H9 (cell line): ENCODE results near the gene BIRC7. TPM values are rescaled to one million over a fixed set of nuclear protein-coding genes. Genes with fewer than 3 reads are reported as not detected.
A peak's percentile ranks its signal among the peaks of the same experiment; 100 is the strongest.

Experiments
- DNase-seq: peaks from one replicate; pipeline ENCODE4 v3.0.0-alpha.2; 2017
- H2AFZ ChIP-seq: one replicate; pipeline ENCODE4 v1.6.1; 2013; ENCODE audit warnings: mild to moderate bottlenecking, low read length, control low read depth, moderate library complexity
- H2AK5ac ChIP-seq: 2 replicates; pipeline ENCODE4 v1.6.1; 2013; ENCODE audit warnings: low read length, control low read depth, mixed read lengths; ENCODE audit not compliant: insufficient read length
- H2BK120ac ChIP-seq: one replicate; pipeline ENCODE4 v1.6.1; 2013; ENCODE audit warnings: low read depth, mild to moderate bottlenecking, low read length, control low read depth, inconsistent platforms; ENCODE audit not compliant: poor library complexity, severe bottlenecking
- H2BK12ac ChIP-seq: 2 replicates; pipeline ENCODE4 v1.6.1; 2013; ENCODE audit warnings: low read length, control low read depth, mixed read lengths, low read depth; ENCODE audit not compliant: insufficient read length
- H2BK15ac ChIP-seq: 2 replicates; pipeline ENCODE4 v1.6.1; 2013; ENCODE audit warnings: low read depth, low read length, control low read depth
- H2BK20ac ChIP-seq: one replicate; pipeline ENCODE4 v1.6.1; 2013; ENCODE audit warnings: low read depth, mild to moderate bottlenecking, low read length, control low read depth, inconsistent platforms; ENCODE audit not compliant: poor library complexity, severe bottlenecking
- H2BK5ac ChIP-seq: 2 replicates; pipeline ENCODE4 v1.6.1; 2013; ENCODE audit warnings: low read length, control low read depth, mixed read lengths; ENCODE audit not compliant: insufficient read length
- H3K14ac ChIP-seq: 2 replicates; pipeline ENCODE4 v1.6.1; 2013; ENCODE audit warnings: low read length, control low read depth; ENCODE audit not compliant: insufficient read depth
- H3K18ac ChIP-seq: 2 replicates; pipeline ENCODE4 v1.6.1; 2013; ENCODE audit warnings: low read depth, mild to moderate bottlenecking, mixed read lengths, low read length, control low read depth; ENCODE audit not compliant: insufficient read length
- H3K23ac ChIP-seq: 2 replicates; pipeline ENCODE4 v1.6.1; 2013; ENCODE audit warnings: low read length, control low read depth, mixed read lengths, low read depth; ENCODE audit not compliant: insufficient read length
- H3K23me2 ChIP-seq: 2 replicates; pipeline ENCODE4 v1.6.1; 2013; ENCODE audit warnings: low read depth, mild to moderate bottlenecking, mixed read lengths, low read length, control low read depth; ENCODE audit not compliant: insufficient read length, poor library complexity, severe bottlenecking
- H3K27ac ChIP-seq: 2 replicates; pipeline ENCODE4 v1.5.1; 2013; ENCODE audit warnings: low read length, control low read depth, mixed read lengths, low read depth; ENCODE audit not compliant: insufficient read length
- H3K27me3 ChIP-seq: 2 replicates; pipeline ENCODE4 v1.6.1; 2013; ENCODE audit warnings: low read length, control low read depth, inconsistent platforms; ENCODE audit not compliant: insufficient read depth
- H3K4ac ChIP-seq: 2 replicates; pipeline ENCODE4 v1.6.1; 2013; ENCODE audit warnings: low read depth, mild to moderate bottlenecking, control low read depth, inconsistent platforms, low read length, moderate library complexity
- H3K4me1 ChIP-seq: 2 replicates; pipeline ENCODE4 v1.6.1; 2013; ENCODE audit warnings: low read length, control low read depth, inconsistent platforms; ENCODE audit not compliant: insufficient read depth
- H3K4me2 ChIP-seq: 2 replicates; pipeline ENCODE4 v1.6.1; 2013; ENCODE audit warnings: low read length, control low read depth, mixed read lengths; ENCODE audit not compliant: insufficient read length, insufficient read depth
- H3K56ac ChIP-seq: 2 replicates; pipeline ENCODE4 v1.6.1; 2013; ENCODE audit warnings: low read depth, mild to moderate bottlenecking, mixed read lengths, low read length, control low read depth; ENCODE audit not compliant: insufficient read length
- H3K79me1 ChIP-seq: 2 replicates; pipeline ENCODE4 v1.6.1; 2013; ENCODE audit warnings: low read depth, mild to moderate bottlenecking, moderate library complexity, low read length, control low read depth, inconsistent platforms; ENCODE audit not compliant: insufficient read depth, poor library complexity, severe bottlenecking
- H3K79me2 ChIP-seq: 2 replicates; pipeline ENCODE4 v1.6.1; 2013; ENCODE audit warnings: low read length, control low read depth, inconsistent platforms; ENCODE audit not compliant: insufficient read depth
- H3K9ac ChIP-seq: 2 replicates; pipeline ENCODE4 v1.6.1; 2013; ENCODE audit warnings: low read length, control low read depth, mixed read lengths; ENCODE audit not compliant: insufficient read length; ENCODE audit errors: extremely low read depth
- H3K9me3 ChIP-seq: one replicate; pipeline ENCODE4 v1.6.1; 2013; ENCODE audit warnings: low read depth, low read length, inconsistent platforms; ENCODE audit not compliant: control insufficient read depth
- H3T11ph ChIP-seq: one replicate; pipeline ENCODE4 v1.6.1; 2013; ENCODE audit warnings: mild to moderate bottlenecking, low read length, control low read depth, inconsistent platforms
- H4K20me1 ChIP-seq: one replicate; pipeline ENCODE4 v1.6.1; 2013; ENCODE audit not compliant: control insufficient read depth, insufficient read length, insufficient read depth
- H4K5ac ChIP-seq: 2 replicates; pipeline ENCODE4 v1.6.1; 2013; ENCODE audit warnings: low read depth, mild to moderate bottlenecking, mixed read lengths, low read length, control low read depth; ENCODE audit not compliant: insufficient read length
- H4K8ac ChIP-seq: replicated peaks from 2 replicates; pipeline ENCODE4 v1.6.1; 2013; ENCODE audit warnings: low read length, control low read depth, mixed read lengths, low read depth; ENCODE audit not compliant: insufficient read length
- H4K91ac ChIP-seq: 2 replicates; pipeline ENCODE4 v1.6.1; 2013; ENCODE audit warnings: low read depth, mild to moderate bottlenecking, moderate library complexity, mixed read lengths, low read length, control low read depth; ENCODE audit not compliant: insufficient read length
- H3K27ac Mint-ChIP-seq, 3 experiments: 2 replicates in 2 of 3; 3 replicates in 1 of 3; pipeline ENCODE4 v1.8.0; 2020 to 2021; ENCODE audit warnings: mixed read lengths in 3 of 3, mild to moderate bottlenecking in 1 of 3, moderate library complexity in 1 of 3
- H3K27me3 Mint-ChIP-seq: 2 replicates; pipeline ENCODE4 v1.8.0; 2021; ENCODE audit warnings: low read depth, mild to moderate bottlenecking, moderate library complexity, mixed read lengths
- H3K36me3 Mint-ChIP-seq, 3 experiments: 2 replicates in 2 of 3; 3 replicates in 1 of 3; pipeline ENCODE4 v1.8.0; 2020 to 2021; ENCODE audit warnings: low read depth in 3 of 3, mixed read lengths in 3 of 3; ENCODE audit not compliant: insufficient read depth in 1 of 3
- H3K4me1 Mint-ChIP-seq, 2 experiments: 2 replicates each; pipeline ENCODE4 v1.8.0; 2020; ENCODE audit warnings: mixed read lengths in 2 of 2
- H3K4me3 Mint-ChIP-seq, 2 experiments: 2 replicates in 1 of 2; 3 replicates in 1 of 2; pipeline ENCODE4 v1.8.0; 2020 to 2021; ENCODE audit warnings: mild to moderate bottlenecking in 2 of 2, mixed read lengths in 2 of 2, moderate library complexity in 1 of 2
- H3K9me3 Mint-ChIP-seq, 2 experiments: 2 replicates in 1 of 2; 3 replicates in 1 of 2; pipeline ENCODE4 v1.8.0; 2020; ENCODE audit warnings: mild to moderate bottlenecking in 2 of 2, mixed read lengths in 2 of 2, moderate library complexity in 1 of 2
- WGBS: extraction: QIAGEN DNeasy Blood & Tissue Kit; methylation state at CpG from one replicate; pipeline ENCODE4 v1.1.7; 2013; ENCODE audit warnings: missing lambda C conversion rate, low lambda C conversion rate, mixed read lengths; ENCODE audit not compliant: insufficient read length; ENCODE audit errors: extremely low coverage; 5-methylcytosine and 5-hydroxymethylcytosine counted together
- total RNA-seq: library from RNA; stranded (reverse); gene quantifications from 2 replicates; pipeline ENCODE4 v1.2.1, GENCODE V29; 2021
- TF ChIP-seq, protein P1 (sequence below): fragments of 200-600 bp; sonication (generic); conservative IDR thresholded peaks from 3 replicates; pipeline ENCODE4 v1.8.0; 2021; ENCODE audit warnings: antibody characterized with exemption, mild to moderate bottlenecking

The BIRC7 gene
- total RNA-seq, 1 experiment from 2014 or later, result not detected

DNA sequence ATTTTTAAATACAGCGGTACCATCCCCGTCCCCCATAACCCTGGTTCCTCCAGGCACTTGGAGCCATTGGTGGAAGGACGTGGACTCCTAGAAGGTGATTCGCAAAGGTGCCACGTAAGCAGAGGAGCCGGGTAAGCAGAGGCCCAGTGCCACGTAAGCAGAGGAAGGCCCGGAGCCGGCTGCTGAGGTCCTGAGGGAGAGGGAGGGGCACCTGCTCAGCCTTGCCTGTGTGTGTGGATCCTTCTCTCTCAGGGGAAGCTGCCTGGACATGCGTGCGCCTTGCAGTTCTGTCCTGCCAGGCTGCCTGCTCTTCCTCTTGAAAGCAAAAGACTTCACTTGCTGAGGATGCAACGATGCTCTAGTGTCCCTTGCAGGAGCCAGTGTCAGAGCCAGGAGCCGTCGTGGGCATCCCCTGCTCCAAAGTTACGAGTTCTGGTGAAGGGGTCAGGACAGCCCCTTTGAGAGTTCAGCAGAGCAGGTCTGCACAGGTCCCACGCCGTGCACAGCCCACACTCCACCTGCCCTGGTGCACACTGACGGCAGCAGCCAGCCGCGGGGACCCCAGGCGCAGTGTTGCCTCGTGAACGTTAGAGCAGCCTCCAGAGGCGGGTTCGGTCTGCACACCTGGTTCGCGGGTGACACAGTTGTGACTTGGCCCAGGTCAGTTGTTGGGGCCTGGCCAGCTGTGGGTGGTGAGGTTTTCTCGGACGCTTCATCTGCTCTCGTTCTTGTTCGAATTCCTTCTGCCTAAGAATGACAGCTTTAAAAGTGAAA lies 20.4 kb downstream of the BIRC7 start:
- peaks cover 56% of the 10 kb centered on the region for H3K27me3 Mint-ChIP-seq

More for the DNA sequence above, 20.4 kb downstream of the BIRC7 start:
- H4K20me1 ChIP-seq, result no peaks in the 10 kb centered on the region
- Mint-ChIP-seq H3K4me1 (peaks cover 24 to 28% of the 10 kb centered on the region in 2 experiments), H3K9me3 (peaks cover 0 to under 1% of the 10 kb centered on the region in 2 experiments; a peak in 3 of 5 replicates), H3K27ac (no peak overlapping the region), H3K4me3 (peak overlapping the region in 1 of 2 experiments; percentile 35; a peak in 1 of 5 replicates), H3K36me3 (0 out of 7 replicates have a peak, but pooled peaks cover 0 to under 1% (median 0%) of the 10 kb centered on the region in 3 experiments)
- H3K23ac ChIP-seq, result no peak overlapping the region
- no peak overlapping the region for H3K27ac ChIP-seq
- no peak overlapping the region for H2BK20ac ChIP-seq
- no CpG with 5 or more reads among the region's 31 CpGs for WGBS
- no peak overlapping the region for H2AFZ ChIP-seq
- no peak overlapping the region for H4K5ac ChIP-seq
- H3K18ac ChIP-seq, result no peak overlapping the region
- no peak overlapping the region for H3K4me2 ChIP-seq
- H3K56ac ChIP-seq, result no peak overlapping the region
- no peak overlapping the region for H2BK15ac ChIP-seq
- H3K23me2 ChIP-seq, result peaks cover 15% of the 10 kb centered on the region
- no peak overlapping the region for H2BK5ac ChIP-seq
- no peak overlapping the region for H2BK12ac ChIP-seq
- H3K27me3 ChIP-seq, result peaks cover 4% of the 10 kb centered on the region; the same call in 1 of the 2 replicates
- no peak for DNase-seq
- no peak overlapping the region for H3K4ac ChIP-seq
- H2BK120ac ChIP-seq, result no peak overlapping the region
- no peak overlapping the region for H4K91ac ChIP-seq
- no peak overlapping the region for H3T11ph ChIP-seq
- H3K9me3 ChIP-seq, result no peaks in the 10 kb centered on the region
- H3K14ac ChIP-seq, result no peak overlapping the region; the same call in 1 of the 2 replicates
- H3K4me1 ChIP-seq, result no peaks in the 10 kb centered on the region
- no peak overlapping the region for H4K8ac ChIP-seq
- TF ChIP-seq, protein P1, sequence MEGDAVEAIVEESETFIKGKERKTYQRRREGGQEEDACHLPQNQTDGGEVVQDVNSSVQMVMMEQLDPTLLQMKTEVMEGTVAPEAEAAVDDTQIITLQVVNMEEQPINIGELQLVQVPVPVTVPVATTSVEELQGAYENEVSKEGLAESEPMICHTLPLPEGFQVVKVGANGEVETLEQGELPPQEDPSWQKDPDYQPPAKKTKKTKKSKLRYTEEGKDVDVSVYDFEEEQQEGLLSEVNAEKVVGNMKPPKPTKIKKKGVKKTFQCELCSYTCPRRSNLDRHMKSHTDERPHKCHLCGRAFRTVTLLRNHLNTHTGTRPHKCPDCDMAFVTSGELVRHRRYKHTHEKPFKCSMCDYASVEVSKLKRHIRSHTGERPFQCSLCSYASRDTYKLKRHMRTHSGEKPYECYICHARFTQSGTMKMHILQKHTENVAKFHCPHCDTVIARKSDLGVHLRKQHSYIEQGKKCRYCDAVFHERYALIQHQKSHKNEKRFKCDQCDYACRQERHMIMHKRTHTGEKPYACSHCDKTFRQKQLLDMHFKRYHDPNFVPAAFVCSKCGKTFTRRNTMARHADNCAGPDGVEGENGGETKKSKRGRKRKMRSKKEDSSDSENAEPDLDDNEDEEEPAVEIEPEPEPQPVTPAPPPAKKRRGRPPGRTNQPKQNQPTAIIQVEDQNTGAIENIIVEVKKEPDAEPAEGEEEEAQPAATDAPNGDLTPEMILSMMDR, result no peak
- H3K9ac ChIP-seq, result no peak overlapping the region
- no peaks in the 10 kb centered on the region for H3K79me1 ChIP-seq
- no peak overlapping the region for H2AK5ac ChIP-seq
- H3K79me2 ChIP-seq, result no peaks in the 10 kb centered on the region
